ENCODE data around the gene TOR3A. TPM values are rescaled to one million over a fixed set of nuclear protein-coding genes. Genes with fewer than 3 reads are reported as not detected.

TOR3A gene
- polyA plus RNA-seq, 1 experiment: 30.8 TPM

GRCh38 chr1:179042087-179042486 is 39.8 kb upstream of the TOR3A start:
- H3K4me3 ChIP-seq (ENCODE audit: low read depth, low read length): no peak overlapping the region
- no peaks in the 10 kb centered on the region; the same call in 1 of the 2 replicates for H3K36me3 ChIP-seq (ENCODE audit: control insufficient read depth, insufficient read depth, low read length)
- H3K27me3 ChIP-seq (ENCODE audit: control insufficient read depth, insufficient read depth, low read length): no peaks in the 10 kb centered on the region
- DNase-seq (ENCODE audit: low read depth): no peak
- CTCF ChIA-PET: no interaction called here
- POLR2A ChIA-PET: no interaction called here
- TF ChIP-seq CTCF (IDR thresholded peaks at IDR 0.05; ENCODE audit: insufficient read depth, low read depth, low read length): no peak

GRCh38 chr1:179042700-179043099 is 39.2 kb upstream of the TOR3A start:
- ChIA-PET CTCF (no interaction called here), POLR2A (no interaction called here)
- Histone ChIP-seq H3K36me3 (ENCODE audit: control insufficient read depth, insufficient read depth, low read length) (no peaks in the 10 kb centered on the region; the same call in 1 of the 2 replicates), H3K4me3 (ENCODE audit: low read depth, low read length) (no peak overlapping the region), H3K27me3 (ENCODE audit: control insufficient read depth, insufficient read depth, low read length) (no peaks in the 10 kb centered on the region)
- TF ChIP-seq CTCF (IDR thresholded peaks at IDR 0.05; ENCODE audit: insufficient read depth, low read depth, low read length): no peak
- no peak for DNase-seq (ENCODE audit: low read depth)

- Histone ChIP-seq H3K36me3 (ENCODE audit: control insufficient read depth, insufficient read depth, low read length) (no peaks in the 10 kb centered on the region; the same call in 1 of the 2 replicates), H3K27me3 (ENCODE audit: control insufficient read depth, insufficient read depth, low read length) (no peaks in the 10 kb centered on the region), H3K4me3 (ENCODE audit: low read depth, low read length) (no peak overlapping the region)
- no peak for TF ChIP-seq CTCF (IDR thresholded peaks at IDR 0.05; ENCODE audit: insufficient read depth, low read depth, low read length)
- DNase-seq (ENCODE audit: low read depth): no peak
- CTCF ChIA-PET: interaction anchor here (1.3 kb wide), 1 partner anchor 35 kb away, joined by 3 read pairs; no protein-coding TSS in a partner anchor
- POLR2A ChIA-PET: no interaction called here
Measured at GRCh38 chr1:179043266-179043665, 38.6 kb upstream of the TOR3A start.

GRCh38 chr1:179043907-179044306 is 38.0 kb upstream of the TOR3A start:
- ChIA-PET CTCF (interaction anchor here (0.7 to 1.3 kb wide), 2 partner anchors 13 to 35 kb away, joined by 3 read pairs; no protein-coding TSS in a partner anchor), POLR2A (no interaction called here)
- Histone ChIP-seq H3K4me3 (ENCODE audit: low read depth, low read length) (no peak overlapping the region), H3K36me3 (ENCODE audit: control insufficient read depth, insufficient read depth, low read length) (no peaks in the 10 kb centered on the region; the same call in 1 of the 2 replicates), H3K27me3 (ENCODE audit: control insufficient read depth, insufficient read depth, low read length) (no peaks in the 10 kb centered on the region)
- DNase-seq (ENCODE audit: low read depth): no peak
- TF ChIP-seq CTCF (IDR thresholded peaks at IDR 0.05; ENCODE audit: insufficient read depth, low read depth, low read length): no peak

GRCh38 chr1:179046808-179047635 is 34.8 kb upstream of the TOR3A start:
- DNase-seq (ENCODE audit: low read depth): no peak
- H3K4me3 ChIP-seq (ENCODE audit: low read depth, low read length): no peak overlapping the region
- H3K36me3 ChIP-seq (ENCODE audit: control insufficient read depth, insufficient read depth, low read length): no peaks in the 10 kb centered on the region; the same call in 1 of the 2 replicates
- H3K27me3 ChIP-seq (ENCODE audit: control insufficient read depth, insufficient read depth, low read length): no peaks in the 10 kb centered on the region
- POLR2A ChIA-PET: no interaction called here
- CTCF ChIA-PET: interaction anchor here (0.6 kb wide), 1 partner anchor 1015 kb away, joined by 3 read pairs; no protein-coding TSS in a partner anchor
- no peak for TF ChIP-seq CTCF (IDR thresholded peaks at IDR 0.05; ENCODE audit: insufficient read depth, low read depth, low read length)
